ENCODE data around the gene GNS. TPM values are rescaled to one million over a fixed set of nuclear protein-coding genes. Genes with fewer than 3 reads are reported as not detected.

GNS gene
- total RNA-seq, 1 donor from 2014 or later = 33.4 TPM

GRCh38 chr12:64678835-64679234 lies 80.4 kb downstream of the GNS start:
- intact Hi-C loops (cut with micrococcal nuclease) = loop anchor here (1.0 to 2.0 kb wide), 2 partner anchors 10 to 14 kb away; no protein-coding TSS in a partner anchor

GRCh38 chr12:64678248-64678647 lies 81.0 kb downstream of the GNS start:
- intact Hi-C loops (cut with micrococcal nuclease) = loop anchor here (2.0 kb wide), 1 partner anchor 13 kb away; no protein-coding TSS in a partner anchor

GRCh38 chr12:64675795-64676194 lies 83.4 kb downstream of the GNS start:
- intact Hi-C loops (cut with micrococcal nuclease) = loop anchor here (1.0 kb wide), 1 partner anchor 9 kb away; no protein-coding TSS in a partner anchor

- intact Hi-C loops (cut with micrococcal nuclease) = no loop called here
These were observed 84.8 kb downstream of the GNS start for GRCh38 chr12:64674367-64674922.

- intact Hi-C loops (cut with micrococcal nuclease) = no loop called here
These were observed 85.6 kb downstream of the GNS start for GRCh38 chr12:64673490-64674169.

GRCh38 chr12:64672925-64673409 lies 86.2 kb downstream of the GNS start:
- intact Hi-C loops (cut with micrococcal nuclease) = no loop called here

- intact Hi-C loops (cut with micrococcal nuclease) = no loop called here
These were observed 87.5 kb downstream of the GNS start for GRCh38 chr12:64671681-64672080.

- intact Hi-C loops (cut with micrococcal nuclease) = no loop called here
These were observed 88.1 kb downstream of the GNS start for GRCh38 chr12:64670919-64671639.

GRCh38 chr12:64670019-64670418 lies 89.2 kb downstream of the GNS start:
- intact Hi-C loops (cut with micrococcal nuclease) = no loop called here

- intact Hi-C loops (cut with micrococcal nuclease) = loop anchor here (1.0 to 5.0 kb wide), 11 partner anchors 9 to 1633 kb away; partner anchors contain the start of genes GNS, HELB, LEMD3 and XPOT
These were observed 89.8 kb downstream of the GNS start for GRCh38 chr12:64669270-64669842.

GRCh38 chr12:64667793-64668192 lies 91.4 kb downstream of the GNS start:
- intact Hi-C loops (cut with micrococcal nuclease) = loop anchor here (2.0 to 5.0 kb wide), 5 partner anchors 91 to 1635 kb away; partner anchors contain the start of genes GNS, HELB, LEMD3 and XPOT

GRCh38 chr12:64666054-64666914 lies 92.9 kb downstream of the GNS start:
- intact Hi-C loops (cut with micrococcal nuclease) = loop anchor here (5.0 kb wide), 3 partner anchors 209 to 1636 kb away; partner anchors contain the start of genes HELB and LEMD3

GRCh38 chr12:64665514-64665913 lies 93.7 kb downstream of the GNS start:
- intact Hi-C loops (cut with micrococcal nuclease) = loop anchor here (1.0 to 5.0 kb wide), 5 partner anchors 13 to 1637 kb away; partner anchors contain the start of genes HELB and LEMD3

Other genes with a start within 250 kb of the GNS start
- 72.8 and 74.4 TPM in 2 replicates for gene RASSF3, start 148.9 kb downstream of the GNS start, total RNA-seq
- gene TBC1D30, start 65.2 kb upstream of the GNS start, total RNA-seq = 0.02 and 0.15 TPM in 2 replicates